ENCODE measurements around the gene SELENOH.

Gene SELENOH

DNA sequence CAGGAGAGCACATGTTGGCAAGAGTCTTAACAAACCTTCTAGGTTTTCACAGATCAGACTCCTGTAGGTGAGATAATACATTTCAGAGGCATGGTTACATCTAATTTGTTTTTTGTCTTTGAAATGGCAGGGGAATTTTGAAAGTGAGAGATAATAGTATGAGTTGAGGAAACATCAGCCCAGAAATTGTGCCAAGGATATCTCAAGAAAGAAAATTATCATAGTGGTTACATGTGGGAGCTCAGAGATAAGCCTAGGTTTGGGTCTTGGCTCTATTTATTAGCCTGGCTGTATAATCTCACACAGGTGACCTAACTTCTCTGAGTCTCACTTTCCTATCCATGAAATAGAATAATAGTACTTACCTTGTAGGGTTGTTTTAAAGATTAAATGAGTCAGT is 9.9 kb downstream of the SELENOH start:
- DNase-seq: no peak

DNA sequence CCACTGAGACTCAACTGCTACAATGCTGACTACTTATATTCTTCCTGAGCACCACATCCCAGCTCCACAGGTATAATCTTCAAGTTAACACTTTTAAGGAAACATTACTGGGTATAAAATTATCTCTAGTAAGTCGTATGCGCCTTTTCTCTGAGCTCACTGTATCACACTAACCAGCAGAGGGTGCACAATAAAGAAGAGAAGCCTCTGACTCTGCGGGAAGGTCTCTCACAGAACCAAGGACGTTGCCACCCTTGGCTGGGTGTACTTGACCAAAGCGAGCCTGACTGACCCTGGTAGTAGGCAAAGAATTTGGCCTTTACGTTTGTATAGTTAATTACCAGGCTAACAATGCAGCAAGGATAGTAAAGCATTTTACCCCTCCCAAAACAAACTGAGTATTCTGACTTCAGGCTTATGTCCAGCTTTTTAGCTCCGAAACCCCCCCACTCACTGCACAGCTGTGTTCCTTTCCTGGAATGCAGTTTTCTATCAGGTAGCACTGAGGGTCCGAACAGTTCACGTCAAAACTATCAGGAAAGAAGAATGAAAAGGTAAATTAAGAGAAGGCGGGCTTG is 10.5 kb downstream of the SELENOH start, which contains the start of gene BTBD18:
BTBD18 (minus strand) TSS at position 144 of the 578 bp plus-strand sequence. CDS start 631 bp downstream, outside the sequence.
- DNase-seq: peak; percentile 3 to 19

DNA sequence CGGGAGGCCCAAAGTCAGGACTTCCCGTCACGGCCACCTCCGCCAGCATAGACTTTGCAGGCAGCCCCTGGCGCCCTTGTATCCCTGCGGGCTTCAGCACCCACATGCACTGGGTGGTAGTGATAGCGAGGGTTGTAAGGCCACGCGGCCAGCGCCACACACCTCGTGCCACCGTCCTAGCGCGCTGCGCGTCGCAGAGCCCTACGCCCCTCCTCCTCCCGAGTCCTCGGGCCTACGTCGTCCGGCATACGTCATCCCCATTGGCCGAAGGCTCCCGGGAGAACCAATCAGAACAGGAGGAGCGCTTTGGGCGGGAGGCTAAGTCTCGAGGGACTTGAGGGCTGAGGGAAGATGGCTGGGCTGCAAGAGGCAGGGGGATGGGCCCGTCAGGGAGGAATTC is 11.7 kb downstream of the SELENOH start:
- no peak for DNase-seq

- DNase-seq: no peak
These were observed 16.9 kb downstream of the SELENOH start for GRCh38 chr11:57758174-57758573.

DNA sequence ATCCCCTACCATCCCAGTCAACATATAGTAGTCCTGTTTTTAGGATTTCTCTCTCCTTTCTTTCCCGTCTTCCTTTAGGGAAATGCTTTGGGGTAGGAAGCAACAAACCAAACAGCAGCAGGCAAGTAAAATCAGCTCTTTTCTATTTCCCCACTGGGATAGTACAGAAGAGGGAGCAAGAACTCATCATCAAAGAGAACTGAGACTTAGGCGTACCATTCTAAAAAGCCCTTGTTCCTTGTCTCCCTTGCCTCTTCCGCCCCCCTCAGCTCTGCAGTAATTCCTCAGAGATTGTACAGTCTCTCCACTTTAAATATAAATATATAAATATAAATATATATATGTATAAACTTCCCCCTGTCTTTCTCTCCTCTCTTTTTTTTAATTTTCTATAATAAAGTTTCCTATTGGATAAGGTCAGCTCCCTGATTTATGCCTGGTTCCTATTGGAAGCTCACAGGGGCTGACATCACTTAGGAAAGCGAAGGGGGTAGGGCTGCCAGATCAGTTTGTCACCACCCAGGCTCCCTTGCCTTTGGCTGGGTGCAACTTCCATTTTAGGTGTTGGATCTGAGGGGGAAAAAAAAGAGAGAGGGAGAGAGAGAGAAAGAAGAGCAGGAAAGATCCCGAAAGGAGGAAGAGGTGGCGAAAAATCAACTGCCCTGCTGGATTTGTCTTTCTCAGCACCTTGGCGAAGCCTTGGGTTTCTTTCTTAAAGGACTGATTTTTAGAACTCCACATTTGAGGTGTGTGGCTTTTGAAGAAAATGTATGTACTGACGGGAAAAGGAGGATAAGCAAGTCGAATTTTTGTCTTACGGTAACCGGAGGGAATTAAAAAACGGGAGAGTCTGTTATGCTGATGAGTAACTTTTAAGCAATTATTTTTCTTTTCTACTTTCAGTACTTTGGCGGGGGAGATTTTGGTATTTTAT is 20.3 kb downstream of the SELENOH start, which contains the start of gene CTNND1:
CTNND1 (plus strand) TSS at position 502 of the 934 bp plus-strand sequence. CDS start 29,677 bp downstream, outside the sequence.
- DNase-seq: peak; percentile 84 to 91

DNA sequence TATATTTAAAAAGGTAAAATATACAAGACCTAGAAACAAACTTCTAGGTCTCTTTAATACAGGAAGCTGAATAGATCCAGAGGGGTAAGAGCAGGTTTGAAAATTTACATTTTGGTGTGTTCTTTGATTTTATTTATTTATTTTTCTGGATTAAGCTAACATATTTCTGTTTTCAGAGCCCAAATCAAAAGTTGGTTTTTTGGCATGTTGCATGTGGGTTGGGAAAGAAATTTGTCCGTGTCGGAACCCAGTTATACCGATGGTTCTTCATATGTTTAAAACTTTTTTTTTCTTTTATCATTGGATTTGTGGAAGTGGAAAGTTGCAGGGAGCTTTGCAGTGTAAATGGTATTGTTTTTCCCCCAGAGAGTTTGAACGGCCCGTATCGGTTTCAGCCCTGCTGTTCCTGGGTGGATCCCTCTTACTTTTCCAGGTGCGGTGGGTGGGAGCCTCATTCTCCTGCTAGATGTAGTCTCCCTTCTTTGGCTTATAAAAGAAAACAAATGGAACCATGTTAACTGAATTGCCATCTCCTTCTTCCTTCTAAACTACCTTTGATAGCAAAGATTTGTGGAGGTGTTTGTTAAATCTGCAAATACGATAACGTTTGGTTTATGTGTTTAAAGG is 21.1 kb downstream of the SELENOH start:
- peak in 1 of 2 experiments; percentile 45 for DNase-seq

DNA sequence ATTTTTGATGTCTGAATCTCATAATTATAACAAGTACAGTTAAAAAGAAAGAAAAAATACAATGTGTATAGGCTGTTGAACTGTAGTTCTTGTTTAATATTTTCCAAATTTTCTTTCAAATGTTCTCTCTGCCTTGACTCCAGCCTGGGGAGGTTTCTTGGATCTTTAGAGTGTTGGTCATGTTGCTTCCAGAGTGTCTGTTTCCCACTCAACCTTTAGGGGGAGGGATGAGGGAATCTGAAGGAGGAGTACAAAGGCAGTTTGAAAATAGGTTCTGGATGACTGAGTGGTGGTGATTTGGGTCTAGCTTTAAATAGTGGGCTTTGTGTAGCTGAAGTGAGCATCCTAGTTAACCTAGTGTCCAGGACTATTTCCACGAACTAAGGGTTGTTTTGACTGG is 22.3 kb downstream of the SELENOH start:
- DNase-seq: peak; percentile 12 to 40

DNA sequence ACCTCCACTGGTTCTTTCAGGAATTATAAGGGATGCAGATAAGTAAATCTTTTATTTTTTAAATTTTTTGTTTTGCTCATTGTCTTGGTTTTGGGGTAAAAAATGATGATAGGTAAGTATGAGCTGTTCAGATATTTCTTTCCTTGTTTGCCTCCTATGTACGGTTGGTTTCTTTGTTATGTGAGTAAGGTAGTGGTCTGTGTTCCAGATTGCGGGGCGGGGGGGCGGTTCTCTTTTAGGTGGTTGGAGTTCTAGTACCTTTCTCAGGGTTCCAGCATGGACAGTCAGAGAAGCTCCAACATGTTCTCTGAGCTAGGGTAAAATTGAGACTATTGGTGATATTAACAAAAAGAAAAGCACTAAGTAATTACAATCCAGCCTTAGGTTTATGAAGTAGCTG is 22.7 kb downstream of the SELENOH start:
- DNase-seq: no peak

- no peak for DNase-seq
These were observed 23.3 kb downstream of the SELENOH start for GRCh38 chr11:57764566-57764965.

- no peak for DNase-seq
These were observed 23.7 kb downstream of the SELENOH start for GRCh38 chr11:57764972-57765371.

GRCh38 chr11:57770793-57771192 is 29.5 kb downstream of the SELENOH start:
- no peak for DNase-seq

GRCh38 chr11:57771365-57771764 is 30.1 kb downstream of the SELENOH start:
- no peak for DNase-seq

- DNase-seq: no peak
These were observed 31.3 kb downstream of the SELENOH start for GRCh38 chr11:57772562-57772961.

GRCh38 chr11:57773026-57773598 is 31.8 kb downstream of the SELENOH start:
- no peak for DNase-seq

DNA sequence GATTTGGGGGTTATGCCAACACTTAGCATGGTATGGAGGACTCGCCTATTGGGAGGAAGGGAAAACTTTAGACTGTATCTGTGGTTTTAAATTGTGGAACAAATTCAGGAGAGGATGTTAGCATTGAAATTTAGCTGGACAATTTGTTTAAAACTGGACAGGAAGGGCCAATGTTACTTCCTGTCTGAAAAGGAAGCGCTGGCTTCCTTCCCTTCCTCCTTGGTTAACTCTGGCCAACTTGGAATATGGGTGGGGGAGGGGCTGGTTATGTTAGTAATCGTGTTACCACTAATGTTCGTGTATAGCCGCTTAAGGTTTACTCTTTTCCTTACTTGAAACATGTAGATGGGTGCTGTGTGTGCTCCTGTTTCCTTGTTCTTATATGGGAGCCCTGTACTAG is 34.2 kb downstream of the SELENOH start:
- no peak for DNase-seq

DNA sequence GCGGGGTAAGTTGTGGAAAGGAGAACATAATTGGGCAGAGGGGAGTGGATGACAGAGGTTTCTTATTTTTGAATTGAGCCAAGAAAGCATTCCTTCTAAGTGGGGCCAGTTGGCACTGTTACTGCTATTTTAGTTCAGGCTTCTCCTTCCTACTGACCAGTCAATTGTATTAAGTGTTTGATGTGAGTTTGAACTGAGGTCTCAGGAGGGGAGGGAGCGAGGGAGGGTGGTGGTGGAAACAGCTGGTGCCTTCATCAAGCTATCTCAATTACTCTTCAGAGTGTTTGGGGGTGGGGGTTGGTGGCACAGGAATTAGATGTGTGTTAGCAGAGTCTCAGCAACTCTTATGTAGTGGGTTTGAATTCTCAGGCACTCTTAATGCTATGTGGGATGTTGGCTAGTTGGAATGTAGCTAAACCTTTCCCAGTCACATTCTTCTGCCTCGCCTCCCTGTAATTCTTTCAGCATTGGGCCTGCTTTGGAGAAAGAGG is 34.8 kb downstream of the SELENOH start:
- DNase-seq: peak; percentile 25 to 72

- no peak for DNase-seq
These were observed 35.4 kb downstream of the SELENOH start for GRCh38 chr11:57776577-57777210.

DNA sequence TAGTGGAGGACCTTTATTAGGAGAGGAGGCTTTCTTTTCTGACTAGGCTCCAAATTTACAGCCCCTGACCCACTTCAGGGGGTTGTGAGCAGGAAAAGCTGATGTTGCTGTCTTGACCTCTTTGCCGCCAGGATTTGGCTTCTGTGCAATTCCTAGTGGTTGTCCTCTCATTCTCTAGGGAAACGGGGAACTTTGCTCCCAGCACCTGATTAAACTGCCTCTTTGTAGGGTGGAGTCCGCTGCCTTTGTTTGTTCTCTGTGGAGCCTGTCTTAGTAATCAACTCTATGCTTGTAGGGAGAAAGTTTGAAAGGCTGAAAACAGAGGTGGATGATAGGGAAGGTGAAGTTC is 36.7 kb downstream of the SELENOH start:
- no peak for DNase-seq

GRCh38 chr11:57778318-57779037 is 37.2 kb downstream of the SELENOH start:
- no peak for DNase-seq

- no peak for DNase-seq
These were observed 38.0 kb downstream of the SELENOH start for GRCh38 chr11:57779276-57779675.

DNA sequence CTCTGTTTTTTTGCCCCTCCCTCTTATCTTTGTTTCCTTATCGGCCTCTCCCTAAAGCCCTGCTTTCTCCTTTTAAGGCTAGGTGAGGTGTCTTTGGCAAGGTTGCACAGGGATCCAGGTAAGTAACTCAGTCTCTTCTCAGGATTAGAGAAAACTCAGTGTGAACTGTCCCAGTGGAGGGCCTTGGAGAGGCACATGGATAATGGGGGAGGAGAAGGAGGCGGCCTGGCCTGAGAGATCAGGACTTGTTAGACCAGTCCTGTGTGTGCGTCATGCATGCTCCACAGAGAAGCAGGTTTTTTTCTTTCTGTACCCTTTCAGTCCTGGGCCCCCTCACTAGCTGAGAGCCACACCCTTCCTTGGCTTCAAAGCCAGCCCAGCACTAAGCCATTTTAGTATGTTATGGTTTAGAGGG is 40.2 kb downstream of the SELENOH start:
- DNase-seq: no peak

- no peak for DNase-seq
These were observed 43.8 kb downstream of the SELENOH start for GRCh38 chr11:57785072-57785471.

All from NCI-H524 (cell line).